Measurements from ENCODE around the gene SPECC1.

DNA sequence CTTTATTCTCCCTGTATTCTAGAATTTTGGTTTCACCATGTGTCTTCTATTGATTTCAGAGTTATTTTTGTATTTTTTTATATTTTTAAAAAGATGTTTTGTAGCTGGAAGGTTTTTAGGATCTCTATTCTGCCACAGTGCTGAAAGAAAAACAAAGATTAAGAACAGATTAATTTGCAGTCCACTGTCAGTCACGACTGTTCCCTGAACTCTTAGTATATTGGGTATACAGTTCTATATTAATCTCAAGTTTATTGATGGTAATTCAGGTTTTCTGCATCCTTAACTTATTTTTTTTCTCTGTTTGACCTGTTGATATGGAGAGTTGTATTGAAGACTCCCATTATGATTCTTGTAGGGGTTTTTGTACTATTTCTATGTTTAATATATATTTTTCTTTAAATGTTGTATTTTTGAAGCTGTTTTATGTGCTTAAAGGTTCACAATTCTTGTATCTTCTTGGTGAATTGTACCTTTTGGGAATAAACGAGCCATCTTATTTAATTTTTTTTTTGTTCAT, 2.9 kb downstream of the SPECC1 start:
- no peak for TF ChIP-seq YY1 (IDR thresholded peaks at IDR 0.05; ENCODE audit: low read depth, low read length)
- TF ChIP-seq, protein P1, sequence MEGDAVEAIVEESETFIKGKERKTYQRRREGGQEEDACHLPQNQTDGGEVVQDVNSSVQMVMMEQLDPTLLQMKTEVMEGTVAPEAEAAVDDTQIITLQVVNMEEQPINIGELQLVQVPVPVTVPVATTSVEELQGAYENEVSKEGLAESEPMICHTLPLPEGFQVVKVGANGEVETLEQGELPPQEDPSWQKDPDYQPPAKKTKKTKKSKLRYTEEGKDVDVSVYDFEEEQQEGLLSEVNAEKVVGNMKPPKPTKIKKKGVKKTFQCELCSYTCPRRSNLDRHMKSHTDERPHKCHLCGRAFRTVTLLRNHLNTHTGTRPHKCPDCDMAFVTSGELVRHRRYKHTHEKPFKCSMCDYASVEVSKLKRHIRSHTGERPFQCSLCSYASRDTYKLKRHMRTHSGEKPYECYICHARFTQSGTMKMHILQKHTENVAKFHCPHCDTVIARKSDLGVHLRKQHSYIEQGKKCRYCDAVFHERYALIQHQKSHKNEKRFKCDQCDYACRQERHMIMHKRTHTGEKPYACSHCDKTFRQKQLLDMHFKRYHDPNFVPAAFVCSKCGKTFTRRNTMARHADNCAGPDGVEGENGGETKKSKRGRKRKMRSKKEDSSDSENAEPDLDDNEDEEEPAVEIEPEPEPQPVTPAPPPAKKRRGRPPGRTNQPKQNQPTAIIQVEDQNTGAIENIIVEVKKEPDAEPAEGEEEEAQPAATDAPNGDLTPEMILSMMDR (IDR thresholded peaks at IDR 0.05 in 2 of 3, conservative IDR thresholded peaks at IDR 0.05 in 1 of 3; ENCODE audit: control insufficient read depth in 2 of 3, extremely low read depth in 1 of 3, insufficient read depth in 1 of 3, low read depth in 3 of 3, low read length in 3 of 3): no peak
- no peak for TF ChIP-seq SMAD1 (IDR thresholded peaks at IDR 0.05; ENCODE audit: low read depth, partially characterized antibody)
- no peak for TF ChIP-seq POLR2A (IDR thresholded peaks at IDR 0.05; ENCODE audit: low read depth, low read length)
